GM23338 (cell line): ENCODE measurements around the gene SZT2.

ENCODE experiments used
- CTCF ChIP-seq, 2 experiments: fragments of 200-600 bp in 1 of 2; sonication (generic) in 1 of 2; conservative IDR thresholded peaks; 2 replicates each; pipeline versions ENCODE4 v1.5.1 to v1.6.1; 2016 to 2017; ENCODE audit warnings: antibody characterized with exemption in 2 of 2, low read depth in 2 of 2, mild to moderate bottlenecking in 2 of 2, moderate library complexity in 1 of 2
- EZH2 ChIP-seq: fragments of 200-600 bp; sonication (generic); IDR thresholded peaks from one replicate; pipeline ENCODE4 v1.8.0; 2017; ENCODE audit warnings: antibody characterized with exemption, mild to moderate bottlenecking, low read depth; ENCODE audit not compliant: unreplicated experiment
- EZH2phosphoT487 ChIP-seq: fragments of 200-600 bp; sonication (generic); IDR thresholded peaks from one replicate; pipeline ENCODE4 v1.8.1; 2018; ENCODE audit warnings: antibody characterized with exemption; ENCODE audit not compliant: unreplicated experiment
- POLR2AphosphoS5 ChIP-seq: IDR thresholded peaks from 2 replicates; pipeline ENCODE4 v1.6.1; 2016; ENCODE audit warnings: antibody characterized with exemption, low read depth
- REST ChIP-seq: IDR thresholded peaks from one replicate; pipeline ENCODE4 v1.6.1; 2018; ENCODE audit warnings: antibody characterized with exemption; ENCODE audit not compliant: unreplicated experiment

GRCh38 chr1:43387976-43388599 is 1.6 kb upstream of the SZT2 start:
- TF ChIP-seq CTCF (conservative IDR thresholded peaks at IDR 0.05; ENCODE audit: low read depth in 2 of 2), result no peak
- TF ChIP-seq REST, result no peak
- no peak for TF ChIP-seq POLR2AphosphoS5
- TF ChIP-seq EZH2phosphoT487, result no peak
- no peak for TF ChIP-seq EZH2
